NCI-H187 treated with DMSO at 0.1 percent for 48 hours (cell line): ENCODE data around the gene EPHA3.

Source experiments
- DNase-seq: peaks from one replicate; lab custom pipeline; 2025; lab: John Stamatoyannopoulos, UW

EPHA3 gene

DNA sequence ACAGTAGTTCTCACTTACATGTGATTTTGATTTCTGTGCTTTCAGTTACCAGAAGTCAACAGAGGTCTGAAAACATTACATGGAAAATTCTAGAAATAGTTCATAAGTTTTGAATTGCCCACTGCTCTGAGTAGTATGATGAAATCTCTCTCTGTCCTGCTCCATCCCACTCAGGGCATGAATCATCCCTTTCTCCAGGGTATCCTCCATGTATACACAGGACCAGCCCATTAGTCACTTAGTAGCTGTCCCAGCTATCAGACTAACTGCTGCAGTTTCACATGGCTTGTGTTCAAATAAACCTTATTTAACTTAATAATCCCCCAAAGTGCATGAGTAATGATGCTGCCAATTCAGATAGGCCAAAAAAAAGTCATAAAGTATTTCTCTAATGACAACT, 38.6 kb downstream of the EPHA3 start:
- DNase-seq, result no peak

DNA sequence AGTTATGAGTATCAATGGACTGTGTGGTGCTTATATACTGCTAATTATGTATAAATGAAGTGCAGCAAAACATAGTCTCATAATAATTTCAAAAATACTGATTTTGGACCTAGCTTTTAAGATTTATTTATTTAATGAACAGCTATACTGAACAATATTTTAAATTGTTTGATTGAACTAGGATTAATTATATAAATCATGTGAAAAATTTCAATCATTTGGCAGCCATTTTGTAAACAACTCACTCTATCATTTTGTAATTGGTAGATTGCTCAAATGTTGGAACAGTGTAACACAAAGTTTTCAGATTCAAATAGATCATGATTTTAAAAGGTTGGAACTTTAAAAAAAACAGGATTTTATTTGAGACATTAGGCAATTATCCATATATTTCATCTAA, 47.0 kb downstream of the EPHA3 start:
- no peak for DNase-seq

DNA sequence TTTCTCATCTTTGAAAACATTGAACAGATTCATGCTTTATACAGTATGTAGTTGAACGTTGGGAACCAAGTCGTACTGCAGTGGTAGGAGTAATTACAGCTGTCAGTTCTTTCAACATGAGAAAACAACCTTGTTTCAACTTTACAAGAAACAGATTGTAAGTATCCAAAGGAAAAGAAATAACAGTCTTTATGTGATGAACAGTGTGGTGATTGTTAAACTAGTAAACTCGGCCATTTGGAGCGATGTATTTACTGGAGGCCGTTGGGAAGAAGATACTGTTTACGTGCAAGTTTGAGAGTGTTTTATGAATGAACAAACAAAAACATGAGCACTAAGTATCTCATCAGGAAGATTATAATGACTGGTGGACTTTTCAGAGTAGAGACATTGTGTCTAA, 48.4 kb downstream of the EPHA3 start:
- no peak for DNase-seq

DNA sequence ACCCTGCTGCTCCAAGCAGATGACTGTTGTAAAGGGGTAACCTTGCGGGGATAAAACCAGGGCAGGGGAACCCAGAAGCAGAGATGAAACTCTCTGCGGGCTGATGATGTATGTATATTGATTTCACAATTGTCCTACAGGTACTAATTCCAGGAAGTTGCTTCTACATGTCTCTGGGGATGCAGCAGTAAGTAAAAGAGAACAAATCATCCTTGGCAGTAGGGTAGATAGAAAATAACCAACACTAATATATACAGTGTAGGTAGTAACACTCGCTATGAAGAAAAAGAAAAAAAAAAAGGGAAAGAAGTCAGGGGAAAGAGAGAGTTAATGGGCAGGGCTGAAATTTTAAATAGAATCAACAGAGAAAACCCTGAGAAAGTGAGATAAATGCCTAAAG, 50.2 kb downstream of the EPHA3 start:
- no peak for DNase-seq

DNA sequence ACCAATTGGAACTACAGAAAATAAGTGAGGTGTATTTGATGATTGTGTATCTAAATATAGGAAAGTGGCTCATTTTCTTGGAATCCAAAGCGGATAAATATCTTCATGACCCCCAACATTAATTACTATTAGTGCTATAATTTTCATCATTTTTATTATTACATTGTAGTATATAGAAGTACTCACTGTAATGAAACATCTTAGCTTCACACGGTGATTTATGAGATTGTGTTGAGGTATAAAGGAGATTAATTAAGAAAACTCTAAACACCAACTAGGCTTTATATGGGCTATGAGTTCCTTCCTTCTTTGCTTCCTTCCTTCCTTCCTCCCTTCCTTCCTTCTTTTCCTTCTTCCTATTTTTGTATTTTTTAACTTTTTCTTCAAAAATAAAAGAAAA, 52.2 kb downstream of the EPHA3 start:
- DNase-seq, result no peak

DNA sequence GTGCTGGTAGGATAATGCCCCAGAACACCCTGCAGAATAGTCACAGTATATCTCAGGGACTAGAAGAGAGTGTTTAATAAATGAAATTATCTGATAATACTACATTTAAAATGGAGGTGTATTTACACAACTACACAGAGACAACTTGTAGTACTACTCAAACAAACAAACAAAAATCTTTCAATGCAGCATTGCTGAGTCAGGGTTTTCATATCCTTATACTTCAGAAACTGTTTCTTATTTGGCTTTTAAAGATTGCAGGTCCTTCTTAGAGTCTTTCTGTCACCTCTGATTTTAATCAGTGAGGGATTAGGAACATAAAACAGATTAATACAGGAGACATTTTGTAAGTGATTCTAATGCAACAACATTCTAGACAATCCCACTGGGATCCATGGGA, 57.4 kb downstream of the EPHA3 start:
- no peak for DNase-seq

DNA sequence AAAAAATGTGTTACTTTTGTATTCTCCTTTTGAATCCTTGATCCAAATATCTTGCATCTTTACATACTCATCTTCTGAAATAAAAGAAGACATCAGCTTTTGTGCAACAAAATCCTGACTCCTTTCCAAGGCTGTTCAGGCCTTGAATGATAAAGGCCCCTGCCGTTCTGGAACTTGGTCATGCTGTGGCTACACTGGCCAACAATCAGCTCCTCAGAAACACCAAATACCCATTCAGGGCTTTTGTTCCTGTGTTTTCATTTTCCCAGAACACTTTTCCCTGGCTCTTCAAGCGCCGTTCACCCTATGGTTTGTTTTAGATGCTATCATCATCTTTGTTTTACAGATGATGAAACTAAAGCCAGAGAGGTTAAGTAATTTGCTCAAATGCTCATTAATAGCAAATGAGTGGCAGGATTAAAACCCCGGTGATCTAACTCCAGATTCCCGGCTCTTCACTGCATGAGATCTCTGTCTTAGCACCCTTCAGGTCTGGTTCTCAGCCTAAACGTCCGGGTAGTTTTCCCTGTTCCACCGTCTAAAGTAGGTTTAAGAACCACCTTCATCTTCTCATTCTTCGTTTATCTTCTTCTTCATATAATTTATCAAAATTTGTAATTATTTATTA, 58.3 kb downstream of the EPHA3 start:
- no peak for DNase-seq

DNA sequence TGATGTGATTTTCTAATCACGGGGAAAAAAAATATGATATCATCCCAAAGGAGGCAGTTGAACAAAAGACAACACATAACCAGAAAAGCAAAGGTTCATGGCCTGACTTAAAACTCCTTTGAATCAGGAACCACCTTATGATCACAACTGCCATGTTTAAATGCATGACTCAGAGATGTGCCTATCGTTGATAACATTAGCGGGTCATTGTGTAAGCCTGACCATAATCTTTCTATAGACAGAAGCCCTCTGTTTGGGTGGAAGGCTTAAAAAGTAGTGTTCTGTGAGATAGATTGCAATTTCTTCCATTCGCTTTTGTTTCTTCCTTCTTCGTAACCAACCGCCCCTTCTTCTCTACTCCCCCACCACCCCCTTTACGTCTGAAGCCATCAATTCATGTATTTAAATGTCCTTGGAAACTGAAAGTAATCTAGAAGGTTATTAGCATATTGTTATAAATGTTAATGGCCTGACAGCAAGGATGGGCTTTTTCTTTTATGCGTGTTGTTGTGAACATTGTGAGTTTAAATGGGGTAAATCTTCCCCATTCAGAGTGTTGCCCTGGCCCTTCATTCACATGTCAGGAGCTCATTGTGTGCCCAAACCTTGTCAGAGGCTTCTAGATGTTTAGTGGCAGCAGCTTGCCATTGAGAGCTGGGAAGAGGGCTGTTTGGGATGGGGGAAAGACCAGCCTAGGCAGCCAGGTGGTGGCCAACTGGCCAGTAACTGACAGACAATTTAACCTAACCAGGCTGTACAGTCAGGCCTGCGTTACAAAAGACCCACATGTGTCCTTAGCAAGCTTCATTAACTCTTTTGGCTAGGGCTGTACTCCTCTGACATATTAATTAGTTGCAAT, 64.5 kb downstream of the EPHA3 start:
- no peak for DNase-seq

DNA sequence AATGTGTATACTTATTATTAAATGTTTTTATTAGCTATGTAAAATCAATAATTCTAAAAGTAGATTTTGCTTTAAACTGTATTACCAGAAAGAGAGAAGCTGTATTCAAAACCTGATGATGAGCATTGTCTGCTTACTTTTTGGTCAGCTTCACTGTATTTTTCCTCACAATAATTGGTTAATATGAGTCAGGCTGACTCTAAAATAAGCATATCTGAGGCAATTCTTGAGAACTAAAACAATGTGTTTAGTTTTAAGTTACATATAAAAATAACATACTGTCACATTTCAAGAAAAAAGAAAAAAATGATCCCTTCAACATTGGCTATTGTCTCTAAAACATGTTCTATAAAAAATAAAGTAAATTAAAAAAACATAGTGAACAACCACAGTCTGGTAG, 66.1 kb downstream of the EPHA3 start:
- DNase-seq, result no peak

DNA sequence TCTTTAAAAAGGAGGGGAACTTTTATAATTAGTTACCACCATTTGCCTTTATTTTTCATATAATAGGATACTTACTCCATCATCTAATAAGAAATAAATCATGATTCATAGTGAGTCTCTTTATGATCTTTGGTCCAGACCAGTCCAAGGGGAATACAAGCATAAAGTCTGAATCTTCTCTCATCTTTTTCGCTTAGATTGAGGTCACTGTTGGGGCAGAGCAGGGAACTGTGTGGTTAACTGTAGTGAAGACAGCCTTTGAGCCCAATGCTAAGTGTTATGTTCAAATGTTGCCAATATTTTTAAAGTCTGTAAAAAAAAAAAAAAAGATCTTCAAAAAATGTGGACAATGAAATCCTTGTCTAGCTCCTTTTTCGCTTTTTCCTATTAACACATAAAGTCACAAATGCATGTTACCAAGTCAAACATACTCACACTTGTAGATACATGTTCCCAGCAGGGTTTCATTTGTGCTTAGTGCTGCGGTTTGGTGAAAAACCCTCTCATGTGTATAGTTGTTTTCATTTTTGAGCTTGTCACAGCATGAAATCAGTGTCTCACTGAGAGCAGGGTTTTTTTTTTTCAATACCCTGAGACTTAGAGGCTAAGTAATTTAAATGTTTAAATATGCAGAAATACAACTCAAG, 72.1 kb downstream of the EPHA3 start:
- no peak for DNase-seq

DNA sequence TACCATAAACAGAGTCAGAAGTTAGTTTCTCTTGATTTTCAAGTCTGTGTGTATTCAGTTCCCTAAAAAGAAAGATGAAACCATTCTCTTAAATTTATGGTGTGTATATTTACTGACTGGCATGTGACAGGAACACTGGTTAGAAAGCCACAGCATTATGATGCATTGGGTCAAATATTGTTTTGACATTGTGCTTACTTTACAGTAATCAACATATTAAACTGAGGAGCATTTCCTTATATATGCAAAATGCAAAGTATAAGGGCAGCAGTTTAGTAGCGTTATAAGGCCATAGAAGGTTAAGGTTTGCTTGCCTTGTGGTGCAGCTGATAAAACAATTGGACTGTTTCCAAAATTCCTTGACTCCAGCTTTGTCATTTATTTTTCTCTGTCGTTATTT, 72.9 kb downstream of the EPHA3 start:
- DNase-seq, result no peak

DNA sequence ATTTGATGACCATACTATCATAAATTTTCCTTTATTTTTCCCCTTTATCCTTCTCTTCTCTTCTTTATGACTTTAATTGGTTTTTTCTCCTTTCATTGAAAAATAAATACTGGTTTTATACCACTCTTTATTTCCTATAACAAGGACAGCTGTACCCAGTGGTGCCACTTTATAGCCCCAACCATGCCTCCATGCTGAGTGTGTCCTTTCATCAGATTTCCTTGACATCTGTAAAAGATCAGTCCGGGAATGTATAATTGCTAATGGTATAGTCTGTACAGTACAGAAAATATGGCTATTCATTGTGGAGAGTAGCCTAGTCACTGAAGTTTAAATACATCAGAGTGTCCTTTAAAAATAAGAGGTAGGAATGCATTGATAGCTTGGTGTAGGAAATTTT, 74.6 kb downstream of the EPHA3 start:
- no peak for DNase-seq

DNA sequence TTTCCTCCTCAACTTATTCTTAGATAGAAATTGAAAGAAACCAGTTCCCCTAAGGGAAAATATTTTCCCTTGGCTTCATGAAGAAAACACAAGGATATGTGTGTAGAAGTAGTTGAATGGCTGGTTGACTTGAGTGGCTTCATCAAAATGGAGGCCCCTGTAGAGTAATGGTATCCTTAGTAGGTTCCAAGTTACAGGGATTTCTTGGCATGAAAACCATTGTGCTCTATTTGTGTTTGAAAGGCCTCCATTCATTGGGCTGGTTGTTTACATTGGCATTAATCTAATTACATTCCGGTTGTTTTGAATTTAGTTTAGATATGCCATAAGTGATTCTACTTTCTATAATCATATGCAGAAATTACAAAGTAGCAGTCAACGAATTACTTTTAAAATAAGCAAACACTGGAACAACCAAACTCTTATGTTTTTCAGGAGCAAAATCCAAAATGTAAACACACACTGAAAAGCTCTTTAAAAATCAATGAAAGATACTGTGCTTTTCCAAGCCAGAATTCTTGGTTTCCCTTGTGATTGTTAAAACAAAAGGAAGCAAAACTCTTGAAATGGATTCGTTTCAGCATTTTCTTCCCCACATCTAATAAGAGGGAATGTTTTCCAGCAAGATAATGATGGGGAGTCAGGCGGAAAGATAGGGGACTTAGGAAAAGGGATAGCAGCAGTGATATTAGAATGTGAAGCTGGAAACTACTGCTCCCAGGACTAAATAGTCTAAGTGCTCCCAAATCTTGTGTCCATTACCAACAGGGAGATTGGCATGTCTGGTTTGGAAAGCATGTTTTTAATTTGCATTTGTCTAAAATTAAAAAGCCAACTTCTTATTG, 77.0 kb downstream of the EPHA3 start:
- DNase-seq, result no peak

DNA sequence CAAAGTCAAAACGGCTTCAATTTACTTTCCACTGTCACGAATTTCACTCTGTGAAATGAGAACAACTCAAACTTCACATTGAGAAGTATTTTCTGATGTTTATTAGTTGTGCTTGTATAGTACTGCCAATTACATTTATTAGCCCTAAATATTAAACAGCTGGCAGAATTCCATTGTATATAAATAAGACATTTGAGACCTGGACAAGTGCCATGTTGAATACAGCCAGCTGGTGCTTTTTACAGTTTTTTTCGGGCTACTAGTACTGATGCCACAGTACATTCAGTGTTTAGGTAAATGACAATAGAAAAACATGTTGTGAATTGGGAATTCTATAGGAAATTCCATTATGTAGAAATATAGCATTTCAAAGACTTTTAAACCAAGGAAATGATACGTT, 79.0 kb downstream of the EPHA3 start:
- DNase-seq, result no peak

DNA sequence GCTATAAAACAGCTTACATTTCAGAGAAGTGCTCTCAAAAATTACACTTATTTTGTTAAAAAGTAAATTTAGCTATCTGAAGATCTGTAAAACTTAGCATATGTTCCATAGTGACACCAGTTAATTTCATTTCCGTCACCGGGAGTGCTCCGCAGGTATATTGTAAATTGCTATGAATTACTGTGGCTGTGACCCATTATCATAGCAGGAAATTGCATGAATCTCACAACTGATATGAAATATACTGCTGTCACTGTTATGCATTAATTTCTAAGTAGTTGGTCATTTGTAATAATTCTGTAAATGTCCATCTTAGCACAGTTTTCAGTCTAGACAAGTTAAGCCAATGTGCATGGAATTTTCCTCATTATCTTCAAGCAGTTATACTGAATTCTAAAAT, 91.2 kb downstream of the EPHA3 start:
- DNase-seq, result no peak

DNA sequence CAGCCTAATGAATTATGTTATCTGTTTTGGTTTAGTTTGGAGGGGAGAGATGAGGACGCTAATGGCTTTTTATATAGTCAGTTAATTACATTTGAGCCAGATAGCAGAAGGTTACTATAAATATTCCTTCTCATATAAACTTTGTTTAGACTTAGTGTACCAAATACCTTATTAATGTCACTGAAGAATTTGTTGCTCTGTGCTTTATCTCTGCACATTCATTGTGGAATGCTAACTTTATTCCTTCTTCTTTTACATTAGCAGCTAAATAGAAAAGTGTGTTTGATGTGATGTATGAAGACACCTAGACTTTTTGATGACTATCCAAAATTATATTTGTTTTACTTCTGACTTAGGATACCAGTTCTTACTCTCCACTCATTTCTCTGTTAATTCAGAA, 105.2 kb downstream of the EPHA3 start:
- no peak for DNase-seq

DNA sequence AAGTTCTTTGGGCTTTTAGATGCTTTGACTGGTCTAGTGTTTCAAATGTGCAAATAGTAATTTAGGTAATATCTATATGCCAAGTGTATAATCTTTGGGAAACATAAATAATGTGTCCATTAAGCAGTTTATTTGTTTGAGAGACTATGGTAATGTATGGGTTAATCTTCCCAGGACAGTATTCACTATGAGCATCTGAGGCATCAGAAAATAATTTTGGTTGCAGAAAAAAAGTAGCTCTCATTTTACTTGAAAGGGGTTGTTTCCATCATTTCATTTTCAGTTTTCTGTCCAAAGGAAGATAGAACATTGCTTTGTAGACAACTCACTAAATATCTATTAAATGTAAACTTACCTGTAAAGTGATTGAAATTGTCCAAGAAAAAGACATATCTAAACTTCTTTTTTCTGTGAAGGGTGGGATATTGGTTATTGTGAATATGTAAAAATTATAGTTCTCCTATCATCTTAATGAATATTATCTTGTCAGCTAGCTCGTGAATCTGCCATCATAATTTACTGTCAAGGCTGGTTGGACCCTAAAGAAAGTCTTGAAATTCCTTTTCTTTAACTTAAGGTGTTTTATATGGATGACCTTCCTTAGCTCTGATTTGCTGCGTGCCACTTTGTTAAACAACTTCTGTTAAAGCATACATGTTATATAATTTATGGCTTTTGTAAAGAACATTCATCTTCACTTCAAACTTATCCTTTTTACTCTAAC, 108.8 kb downstream of the EPHA3 start:
- no peak for DNase-seq

DNA sequence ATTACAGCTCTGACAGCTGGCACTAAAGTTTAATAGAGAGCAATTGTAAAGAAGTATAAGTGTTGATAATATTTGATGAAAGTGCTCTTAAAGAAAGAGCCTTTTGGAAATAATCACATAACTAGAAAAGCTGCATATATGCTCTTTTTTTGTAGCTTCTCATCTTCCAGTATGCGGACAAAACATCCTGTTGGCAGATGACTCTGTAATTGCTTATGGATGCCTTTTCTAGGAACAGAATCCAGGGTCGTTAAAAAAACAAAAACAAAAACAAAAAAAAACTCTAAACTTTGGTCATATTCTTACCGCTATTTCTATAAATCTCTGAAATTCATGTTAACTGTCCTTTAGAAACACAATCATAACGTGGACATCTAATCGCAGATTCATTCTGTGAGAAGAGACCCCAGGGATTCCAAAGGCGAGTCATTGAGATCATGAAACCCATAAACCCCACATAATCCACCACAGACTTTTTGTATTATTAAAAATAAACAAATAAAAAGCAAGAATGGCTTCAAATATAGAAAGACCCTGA, 109.8 kb downstream of the EPHA3 start:
- no peak for DNase-seq

DNA sequence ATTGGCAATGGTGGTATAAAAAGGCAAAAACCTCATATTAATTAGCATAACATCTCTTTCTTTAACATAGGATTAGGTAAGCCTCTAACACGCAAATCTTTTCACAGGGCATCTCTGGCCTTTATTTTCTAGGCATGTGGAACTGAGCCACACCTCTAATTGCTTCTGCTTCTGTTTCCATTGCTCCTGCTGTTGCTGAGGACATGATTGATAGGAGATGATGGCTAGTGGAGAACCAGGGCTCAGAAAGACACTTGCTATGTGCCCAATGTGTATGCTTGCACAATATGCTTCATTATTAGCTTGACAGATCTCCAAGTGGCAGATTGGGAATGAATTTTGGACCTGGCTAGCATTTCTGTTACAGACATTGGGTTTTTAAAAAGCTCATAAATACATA, 114.5 kb downstream of the EPHA3 start:
- DNase-seq, result no peak

DNA sequence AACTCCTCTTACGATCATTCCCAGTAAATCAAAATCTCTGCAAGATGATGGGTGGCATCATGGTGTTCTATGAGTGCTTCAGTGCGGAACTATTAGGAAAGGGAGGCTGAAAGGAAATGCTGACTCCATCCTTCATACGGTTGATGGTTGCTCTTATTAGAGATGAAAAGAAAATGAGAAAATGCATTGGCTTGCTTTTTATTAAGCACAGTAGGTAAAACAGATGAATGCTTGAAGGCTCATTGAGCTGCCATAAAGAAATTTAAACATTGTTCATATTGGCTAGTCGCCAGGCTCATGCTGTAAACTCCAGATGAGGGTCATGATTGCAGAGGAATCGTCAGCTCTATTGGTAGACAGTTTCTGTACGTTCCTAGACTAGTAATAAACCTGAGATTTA, 115.8 kb downstream of the EPHA3 start:
- no peak for DNase-seq

DNA sequence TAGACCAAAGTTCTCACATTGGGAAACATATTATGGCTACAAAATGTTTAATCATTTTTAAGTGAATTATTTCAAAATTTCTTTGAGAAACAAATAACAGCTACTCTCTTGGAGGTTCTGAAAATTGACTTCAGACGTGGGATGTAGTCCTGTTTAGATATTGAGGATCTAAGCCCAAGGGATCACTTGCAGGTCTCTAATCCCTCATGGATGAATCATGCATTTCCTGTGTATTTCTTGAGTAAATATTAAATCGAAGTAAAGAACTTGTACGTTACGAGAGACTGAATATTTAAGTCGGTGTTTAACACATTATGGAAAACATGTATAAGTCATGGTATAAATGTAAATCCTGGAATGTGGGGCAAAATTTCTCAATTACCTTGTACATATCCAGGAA, 119.8 kb downstream of the EPHA3 start:
- DNase-seq, result no peak

DNA sequence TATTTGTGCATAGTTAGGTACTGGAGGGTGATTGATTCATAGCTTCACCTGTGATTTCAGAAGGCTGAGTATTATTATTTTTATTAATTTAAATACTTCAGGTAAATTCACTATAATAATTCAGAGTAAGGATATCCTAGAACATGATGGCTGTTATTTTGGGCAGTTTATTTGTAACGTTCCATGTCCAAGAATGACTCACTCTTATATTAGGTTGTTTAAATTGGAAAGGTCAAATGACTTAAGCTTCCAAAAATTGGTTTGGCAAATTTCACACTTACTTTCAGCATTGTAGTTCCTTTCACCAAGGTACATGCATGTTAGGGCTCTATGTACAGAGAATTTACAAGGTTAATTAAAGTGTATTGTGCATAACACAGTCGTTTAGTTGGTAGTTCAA, 120.2 kb downstream of the EPHA3 start:
- DNase-seq, result no peak
